Fibroblast of upper back skin (primary cell): ENCODE data around the gene GPX2.
"Not testable (repeated sequence)": the region's sequence is repeated elsewhere in the genome, so short reads cannot be mapped to it uniquely, and the experiment has no call there.

ENCODE experiments used
- DNase-seq: peaks from one replicate; pipeline ENCODE4 v3.0.0-alpha.2; 2013

GPX2 gene

DNA sequence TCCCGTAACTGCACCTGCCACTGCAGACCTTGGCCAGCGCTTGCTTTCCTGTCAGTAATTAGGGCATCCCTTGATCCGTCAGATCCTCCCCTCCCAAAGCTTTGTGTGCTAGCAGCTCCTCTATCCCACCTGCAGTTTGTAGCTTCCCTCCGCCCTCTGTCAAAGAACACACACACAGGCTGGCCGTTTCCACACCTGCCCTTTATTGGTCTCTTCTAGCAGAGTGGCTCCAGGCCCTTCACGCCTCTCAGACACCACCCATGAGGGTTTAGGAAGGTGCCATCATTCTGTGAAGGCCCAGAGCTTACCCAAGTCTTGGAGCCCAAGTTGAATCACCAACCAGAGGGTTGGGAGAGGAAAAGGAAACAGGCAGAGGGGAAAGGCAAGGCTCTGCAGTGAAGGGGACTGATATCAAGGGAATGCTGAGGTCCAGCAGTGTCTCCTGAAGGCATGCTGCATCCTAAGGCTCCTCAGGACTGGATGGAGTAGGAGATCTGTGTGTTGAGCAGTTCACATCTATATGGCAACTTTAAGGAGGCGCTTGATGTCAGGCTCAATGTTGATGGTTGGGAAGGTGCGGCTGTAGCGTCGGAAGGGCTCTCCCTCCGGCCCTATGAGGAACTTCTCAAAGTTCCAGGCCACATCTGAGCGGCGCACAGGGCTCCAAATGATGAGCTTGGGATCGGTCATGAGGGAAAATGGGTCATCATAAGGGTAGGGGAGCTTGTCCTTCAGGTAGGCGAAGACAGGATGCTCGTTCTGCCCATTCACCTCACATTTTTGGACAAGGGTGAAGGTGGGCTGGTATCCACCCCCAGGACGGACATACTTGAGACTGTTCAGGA lies 3.4 kb downstream of the GPX2 start:
- DNase-seq, result no peak

DNA sequence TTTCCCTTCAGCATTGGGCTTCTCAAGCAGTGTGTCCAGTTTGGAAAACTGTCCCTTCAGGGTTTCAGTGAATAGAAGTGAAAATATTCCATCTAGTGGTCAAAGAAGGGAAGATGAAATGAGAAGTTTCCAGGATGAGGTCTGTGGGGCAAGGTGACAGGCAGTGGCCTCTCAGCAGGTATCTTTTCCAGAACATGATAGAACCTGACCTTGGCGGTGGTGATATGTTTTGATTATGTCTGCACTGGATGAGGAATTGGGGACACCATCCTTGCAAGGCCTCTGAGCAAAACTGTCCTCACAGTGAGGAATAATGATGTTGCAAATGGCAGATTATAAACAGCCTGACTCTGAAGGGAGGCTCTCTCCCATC lies 4.7 kb downstream of the GPX2 start:
- no peak for DNase-seq

DNA sequence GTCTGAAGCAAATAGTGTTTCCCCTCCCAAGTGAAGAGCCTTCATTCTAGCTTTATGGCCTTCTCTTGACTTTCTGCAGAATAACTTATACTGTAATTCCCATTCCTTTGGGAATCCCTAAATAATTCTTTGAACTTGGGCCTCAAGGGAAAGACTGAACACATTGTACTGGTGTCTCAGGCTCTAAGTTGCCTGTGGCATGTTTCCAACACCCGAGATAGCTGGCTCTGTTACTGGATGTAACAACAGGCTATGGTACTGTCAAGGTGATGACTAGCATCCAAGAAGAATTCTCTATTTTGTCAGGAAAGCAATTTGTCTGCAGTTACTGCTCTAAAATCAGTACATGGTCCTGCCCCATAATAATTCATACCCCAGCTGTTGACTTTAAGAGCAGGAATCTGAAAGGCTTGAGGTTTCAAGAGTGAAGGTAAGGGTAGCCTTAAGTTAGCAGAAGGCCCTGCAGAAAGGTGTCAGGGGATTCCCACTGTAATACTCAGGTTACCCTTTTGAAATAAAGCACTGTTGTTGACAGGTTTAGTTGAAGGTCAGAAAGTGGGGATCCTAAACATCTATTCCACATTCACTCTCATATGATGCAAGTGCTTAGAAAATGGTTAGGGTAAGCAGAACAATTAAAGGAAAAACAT lies 5.2 kb downstream of the GPX2 start:
- DNase-seq, result peak; percentile 10

DNA sequence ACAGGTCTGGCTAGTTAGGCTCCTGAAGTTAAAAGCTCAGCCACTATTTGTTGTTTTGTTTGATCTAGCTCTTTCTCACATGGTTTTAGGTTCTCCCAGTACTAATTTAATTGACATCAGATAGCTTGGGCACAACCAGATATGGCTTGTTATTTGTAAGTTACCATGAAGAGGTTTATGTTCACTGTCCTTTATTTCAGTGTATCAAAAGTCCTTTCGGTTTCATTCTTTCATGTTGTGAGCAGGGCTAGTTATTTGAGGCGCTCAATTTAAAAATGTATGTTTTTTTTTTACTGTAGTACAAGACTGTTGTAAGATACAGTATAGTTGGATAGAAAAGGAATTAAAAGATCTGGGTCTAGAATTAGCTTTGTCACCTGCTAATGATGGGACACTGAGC lies 7.0 kb downstream of the GPX2 start:
- DNase-seq, result no peak

DNA sequence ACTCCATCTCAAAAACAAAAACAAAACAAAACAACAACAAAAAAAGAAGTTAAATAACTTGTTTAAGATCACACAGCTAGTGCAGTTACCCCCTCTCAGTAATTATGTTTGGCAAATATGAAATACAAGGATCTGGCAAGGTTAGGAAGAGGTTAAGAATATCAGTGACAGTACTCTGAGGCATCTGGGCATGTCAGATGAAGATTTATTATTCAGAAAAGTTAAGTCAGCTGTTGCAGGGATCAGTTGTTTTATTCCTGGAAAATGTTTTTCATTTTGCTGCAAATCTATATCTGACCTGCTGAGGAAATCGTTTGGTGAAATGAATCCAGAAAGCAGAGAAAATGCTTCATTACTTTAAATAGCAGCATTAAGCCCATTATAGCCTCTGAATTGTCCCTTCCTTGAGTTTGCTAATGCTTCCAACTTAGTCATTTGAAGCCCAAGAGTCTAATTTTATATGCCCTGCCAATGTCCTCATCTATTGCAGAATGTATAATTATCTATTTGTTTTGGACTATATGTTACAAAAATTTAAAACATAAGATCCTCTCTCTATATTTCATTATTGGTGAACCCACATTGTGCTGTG lies 8.1 kb downstream of the GPX2 start:
- no peak for DNase-seq

DNA sequence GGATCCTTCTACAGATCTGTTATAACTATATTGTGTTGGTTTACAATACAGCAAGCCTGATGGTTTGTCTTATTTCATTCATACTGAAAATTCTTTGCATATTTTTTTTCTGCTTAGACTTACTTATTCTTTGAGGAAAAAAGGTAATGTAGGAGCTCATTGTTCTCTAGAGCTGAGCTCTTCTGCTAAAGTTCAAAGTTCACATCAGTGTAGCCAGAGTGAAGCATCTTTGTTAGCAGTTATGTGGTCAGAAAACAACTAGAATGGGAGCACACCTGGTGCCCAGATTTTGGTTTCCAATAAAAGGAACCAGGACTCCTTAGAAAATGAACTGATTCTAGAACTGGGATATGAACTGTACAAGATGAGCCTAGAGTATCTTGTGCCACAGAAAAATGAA lies 10.3 kb downstream of the GPX2 start:
- DNase-seq, result no peak

DNA sequence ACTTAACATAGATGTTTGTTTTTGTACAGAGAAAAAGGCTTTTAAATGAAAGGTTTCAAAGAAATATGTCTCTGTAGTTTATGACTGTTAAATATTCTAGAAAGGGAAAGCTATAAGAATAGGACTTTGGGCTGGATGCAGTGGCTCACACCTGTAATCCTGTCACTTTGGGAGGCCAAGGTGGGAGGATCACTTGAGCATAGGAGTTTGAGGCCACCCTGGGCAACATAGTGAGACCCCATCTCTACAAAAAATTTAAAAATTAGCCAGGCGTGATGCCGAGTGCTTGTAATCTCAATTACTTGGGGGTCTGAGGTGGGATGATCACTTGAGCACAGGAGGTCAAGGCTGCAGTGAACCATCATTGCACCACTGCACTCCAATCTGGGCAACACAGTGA lies 11.4 kb downstream of the GPX2 start:
- DNase-seq, result no peak

DNA sequence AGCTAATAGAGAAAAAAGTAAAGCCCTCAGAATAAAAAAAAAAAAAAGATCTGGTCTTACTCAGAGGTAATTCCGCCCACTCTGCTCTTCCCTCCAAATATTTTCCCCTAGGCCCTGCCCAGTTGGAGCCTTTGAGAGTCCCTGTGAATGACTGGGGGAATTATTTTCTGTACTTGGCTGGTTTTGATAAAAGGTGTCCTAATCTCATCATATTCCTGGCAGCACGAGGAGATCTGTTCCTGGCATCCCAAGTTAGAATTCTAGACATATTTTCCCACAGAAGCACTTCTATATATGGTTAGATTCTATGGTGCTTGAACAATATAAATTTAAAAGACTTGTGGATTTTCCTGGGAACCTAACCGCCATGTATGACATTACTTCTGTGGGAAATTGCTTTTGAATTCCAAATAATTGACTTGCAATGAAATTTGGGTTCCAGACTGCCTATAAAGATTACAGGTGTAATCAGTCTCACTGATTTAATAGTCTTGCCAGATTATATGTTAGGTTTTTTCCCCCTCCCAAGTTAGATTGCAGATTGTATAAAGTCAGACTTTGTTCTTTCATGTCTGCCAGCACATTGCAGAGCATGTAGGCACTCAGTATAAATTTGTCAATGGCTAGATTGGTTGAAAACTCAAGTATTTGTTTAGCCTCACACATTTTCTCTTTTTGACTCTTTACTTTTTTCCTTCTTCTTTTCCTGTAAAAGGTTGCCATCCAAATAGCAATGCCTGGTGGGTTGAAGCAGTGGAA lies 12.3 kb downstream of the GPX2 start:
- DNase-seq, result peak; percentile 66

DNA sequence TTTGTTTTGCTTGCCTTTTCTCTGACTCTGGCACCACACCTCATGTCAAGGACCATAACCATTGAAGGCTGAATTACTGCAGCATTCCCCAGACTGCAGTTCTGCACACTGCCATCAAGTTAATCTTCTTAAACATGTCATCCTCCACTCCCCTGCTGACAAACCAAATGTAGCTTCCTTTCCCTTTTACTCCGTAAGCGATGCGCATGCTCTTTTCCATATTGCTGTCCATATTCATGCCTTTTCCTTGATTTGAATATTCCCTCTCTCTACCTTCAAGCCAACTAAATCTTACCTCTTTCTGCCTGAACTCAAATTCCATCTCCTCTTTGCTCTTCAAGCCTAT lies 13.6 kb downstream of the GPX2 start:
- DNase-seq, result no peak

DNA sequence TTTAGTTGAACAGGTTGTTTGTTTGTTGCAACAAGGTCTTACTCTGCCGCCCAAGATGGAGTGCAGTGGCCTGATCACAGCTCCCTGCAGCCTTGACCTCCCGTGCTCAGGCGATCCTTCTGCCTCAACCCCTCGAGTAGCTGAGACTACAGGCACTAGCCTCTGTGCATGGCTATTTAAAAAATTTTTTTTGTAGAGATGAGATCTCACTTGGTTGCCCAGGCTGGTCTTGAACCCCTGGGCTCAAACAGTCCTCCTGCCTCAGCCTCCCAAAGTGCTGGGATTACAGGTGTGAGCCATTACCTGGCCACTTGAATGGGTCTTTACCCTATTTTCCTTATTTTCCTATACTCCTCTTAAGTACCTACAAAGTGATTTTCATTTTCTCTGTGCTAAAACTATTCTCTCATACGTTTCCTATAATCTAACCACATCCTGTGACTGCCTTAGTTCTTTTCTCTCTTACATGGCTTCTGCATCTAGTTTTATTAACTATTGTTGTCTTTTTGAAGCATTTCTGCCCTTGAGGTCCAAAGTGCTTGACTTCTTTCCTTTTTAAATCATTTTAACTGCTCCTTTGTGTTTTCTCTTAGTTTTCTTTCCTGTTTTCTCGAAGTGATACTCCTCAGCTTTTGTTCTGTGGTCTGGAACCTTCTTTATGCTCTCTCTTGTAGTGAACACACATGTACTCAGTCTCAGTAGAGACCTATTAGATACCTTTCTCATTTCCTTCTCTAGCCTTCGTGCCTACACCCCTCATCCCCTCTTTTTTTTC lies 14.1 kb downstream of the GPX2 start:
- no peak for DNase-seq

DNA sequence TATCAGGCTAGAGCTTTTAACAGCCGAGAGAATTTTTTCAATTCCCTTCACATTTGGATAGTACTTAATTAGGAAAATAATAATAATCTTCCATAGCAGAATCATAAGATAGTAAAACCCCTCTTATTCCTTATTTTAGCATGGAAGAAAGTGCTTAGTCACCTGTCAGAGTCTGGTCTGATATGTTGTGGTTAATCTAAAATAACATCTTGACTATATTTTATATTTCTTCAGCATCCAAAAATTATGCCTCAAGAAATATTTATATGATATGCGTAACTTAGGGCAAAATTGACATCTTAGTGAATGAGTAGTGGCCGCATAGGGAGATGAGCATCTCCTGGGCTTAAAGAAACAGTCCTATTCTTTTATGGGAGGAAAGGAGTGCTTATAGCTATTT lies 15.5 kb downstream of the GPX2 start:
- DNase-seq, result no peak

DNA sequence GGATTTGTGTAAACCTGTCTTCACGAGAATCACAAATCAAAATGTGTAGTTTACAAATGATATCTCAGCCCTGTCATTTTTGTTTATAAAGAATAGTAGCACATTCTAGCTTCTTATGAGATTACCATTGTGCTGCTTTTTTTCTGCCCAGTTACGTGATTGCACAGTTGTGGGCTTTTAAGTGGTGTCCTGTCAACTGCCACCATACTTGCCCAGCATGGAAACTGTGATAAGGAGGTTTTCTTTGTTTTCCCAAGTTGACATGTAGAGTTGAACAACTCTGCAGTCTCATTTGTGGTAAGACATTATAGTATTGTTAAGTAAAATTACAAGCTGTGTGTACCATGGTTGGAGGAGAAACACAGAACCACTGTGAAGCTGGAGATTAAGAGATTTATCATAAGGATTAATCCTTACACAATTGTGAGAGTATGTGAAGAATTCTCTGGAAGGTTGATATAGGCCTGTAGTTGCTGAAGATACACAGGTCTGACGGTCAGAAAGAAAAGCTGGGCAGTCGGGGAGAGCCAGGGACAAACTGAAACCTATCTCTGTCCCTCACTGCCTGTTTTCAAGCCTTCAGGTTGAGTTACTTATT lies 16.0 kb downstream of the GPX2 start:
- DNase-seq, result no peak

DNA sequence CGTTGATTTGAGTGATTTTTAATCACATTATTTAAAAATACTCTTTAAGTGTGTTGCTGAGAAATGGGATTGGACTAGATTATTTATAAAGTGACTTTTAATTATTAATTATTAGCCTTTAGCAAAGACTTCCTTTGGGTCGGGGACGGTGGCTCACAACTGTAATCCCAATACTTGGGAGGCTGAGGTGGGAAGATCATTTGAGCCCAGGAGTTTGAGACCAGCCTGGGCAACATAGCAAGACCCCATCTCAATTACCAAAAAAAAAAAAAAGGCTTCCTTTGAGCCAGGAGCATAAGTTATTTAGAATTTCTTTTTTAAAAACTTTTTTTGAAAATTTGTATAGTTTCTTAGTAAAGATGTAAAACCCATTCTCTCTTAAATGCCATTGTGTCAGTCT lies 19.5 kb downstream of the GPX2 start:
- no peak for DNase-seq

DNA sequence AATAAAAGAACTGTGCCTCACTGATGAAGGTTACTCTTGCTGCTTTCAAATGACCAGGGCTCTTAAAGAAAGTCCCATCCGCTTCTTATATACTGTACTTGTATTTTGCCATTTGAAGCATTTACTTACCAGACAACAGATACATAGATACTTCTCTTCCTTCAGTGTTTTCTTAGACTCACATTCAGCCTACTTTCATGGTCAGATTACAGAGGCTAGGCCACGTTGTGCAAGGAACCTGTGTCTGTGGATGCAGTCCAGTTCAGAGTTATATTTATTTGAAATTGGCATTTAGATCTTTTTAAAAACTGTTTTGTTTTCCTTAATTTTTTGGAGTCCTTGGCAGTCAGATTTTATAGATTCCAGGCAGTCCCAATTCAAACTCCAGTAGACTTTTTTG lies 22.1 kb downstream of the GPX2 start:
- no peak for DNase-seq

DNA sequence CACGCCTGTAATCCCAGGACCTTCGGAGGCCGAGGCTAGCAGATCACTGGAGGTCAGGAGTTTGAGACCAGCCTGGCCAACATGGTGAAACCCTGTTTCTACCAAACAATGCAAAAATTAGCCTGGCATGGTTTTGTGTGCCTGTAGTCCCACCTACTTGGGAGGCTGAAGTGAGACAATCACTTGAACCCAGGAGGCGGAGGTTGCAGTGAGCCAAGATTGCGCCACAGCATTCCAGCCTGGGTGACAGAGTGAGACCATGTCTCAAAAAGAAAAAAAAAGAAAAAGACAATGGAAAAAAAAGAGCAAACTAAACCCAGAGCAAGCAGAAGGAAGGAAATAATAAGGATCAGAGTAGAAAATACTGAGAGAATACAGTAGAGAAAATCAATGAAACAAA lies 22.9 kb downstream of the GPX2 start:
- DNase-seq, result no peak

DNA sequence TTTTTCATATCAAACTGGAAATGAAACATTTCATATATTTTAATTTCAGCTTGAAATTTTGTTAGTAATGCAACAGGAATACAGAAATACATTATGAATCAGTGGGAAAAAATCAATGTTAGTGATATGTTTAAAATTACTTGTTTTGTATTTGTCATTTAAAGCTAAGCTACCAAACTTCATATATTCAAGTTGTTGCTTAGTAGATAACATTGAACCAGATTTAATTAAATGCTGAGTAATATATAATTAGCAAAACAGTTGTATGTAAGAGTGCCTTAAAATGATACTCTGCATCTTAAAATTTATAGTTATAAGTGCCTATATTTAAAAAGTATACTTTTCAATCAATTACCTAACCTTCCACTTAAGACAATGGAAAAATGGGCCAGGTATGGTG lies 23.3 kb downstream of the GPX2 start:
- no peak for DNase-seq

DNA sequence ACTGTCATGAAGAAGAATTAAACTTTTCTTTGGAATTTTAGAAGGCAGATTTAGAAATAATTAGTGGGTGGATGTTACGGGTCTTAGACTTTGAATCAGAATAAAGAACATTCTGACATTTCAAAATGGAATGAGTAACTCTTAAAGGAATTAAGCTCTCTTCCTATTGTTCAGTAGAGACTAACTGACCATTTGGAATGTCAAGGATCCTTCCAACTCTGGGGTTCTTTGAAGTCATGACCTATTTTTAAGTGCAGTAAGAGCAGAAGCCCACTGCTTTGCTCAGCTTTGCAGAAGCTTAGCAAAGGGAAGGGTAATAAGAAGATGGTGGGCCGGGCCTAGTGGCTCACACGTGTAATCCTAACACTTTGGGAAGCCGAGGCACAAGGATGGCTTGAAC lies 24.3 kb downstream of the GPX2 start:
- no peak for DNase-seq

DNA sequence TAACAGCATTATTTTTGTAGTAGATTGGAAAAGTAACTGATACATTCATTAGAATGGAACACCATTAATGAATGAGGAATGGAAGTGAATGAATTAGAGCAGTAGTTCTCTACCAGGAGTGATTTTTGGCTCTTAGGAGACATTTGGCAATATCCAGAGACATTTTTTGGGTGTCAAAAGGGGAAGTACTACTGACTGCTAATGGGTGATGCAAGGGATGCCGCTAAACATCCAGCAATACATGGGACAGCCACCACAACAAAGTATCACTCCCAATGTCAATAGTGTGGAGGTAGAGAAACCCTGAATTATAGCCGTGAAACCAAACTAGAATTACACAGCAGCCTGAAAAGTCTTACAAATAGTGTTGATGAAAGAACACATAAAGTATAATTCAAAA lies 26.7 kb downstream of the GPX2 start:
- no peak for DNase-seq

DNA sequence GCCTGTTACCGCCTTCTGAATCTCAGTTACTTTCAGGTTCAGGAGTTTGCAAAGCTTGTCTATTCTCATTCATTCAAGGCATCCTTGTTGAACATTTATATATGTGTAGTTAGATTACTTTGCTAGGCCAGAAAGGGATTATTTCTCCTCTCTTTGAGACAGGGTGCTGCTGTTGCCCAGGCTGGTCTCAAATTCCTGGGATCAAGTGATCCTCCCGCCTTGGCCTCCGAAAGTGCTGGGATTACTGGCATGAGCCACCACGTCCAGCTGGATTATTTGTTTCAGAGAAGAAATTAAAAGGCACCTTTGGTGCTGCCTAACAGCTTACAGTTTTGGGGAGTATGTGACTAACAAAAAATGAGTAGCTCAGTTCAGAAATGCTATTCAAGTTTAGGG lies 27.5 kb downstream of the GPX2 start:
- no peak for DNase-seq

DNA sequence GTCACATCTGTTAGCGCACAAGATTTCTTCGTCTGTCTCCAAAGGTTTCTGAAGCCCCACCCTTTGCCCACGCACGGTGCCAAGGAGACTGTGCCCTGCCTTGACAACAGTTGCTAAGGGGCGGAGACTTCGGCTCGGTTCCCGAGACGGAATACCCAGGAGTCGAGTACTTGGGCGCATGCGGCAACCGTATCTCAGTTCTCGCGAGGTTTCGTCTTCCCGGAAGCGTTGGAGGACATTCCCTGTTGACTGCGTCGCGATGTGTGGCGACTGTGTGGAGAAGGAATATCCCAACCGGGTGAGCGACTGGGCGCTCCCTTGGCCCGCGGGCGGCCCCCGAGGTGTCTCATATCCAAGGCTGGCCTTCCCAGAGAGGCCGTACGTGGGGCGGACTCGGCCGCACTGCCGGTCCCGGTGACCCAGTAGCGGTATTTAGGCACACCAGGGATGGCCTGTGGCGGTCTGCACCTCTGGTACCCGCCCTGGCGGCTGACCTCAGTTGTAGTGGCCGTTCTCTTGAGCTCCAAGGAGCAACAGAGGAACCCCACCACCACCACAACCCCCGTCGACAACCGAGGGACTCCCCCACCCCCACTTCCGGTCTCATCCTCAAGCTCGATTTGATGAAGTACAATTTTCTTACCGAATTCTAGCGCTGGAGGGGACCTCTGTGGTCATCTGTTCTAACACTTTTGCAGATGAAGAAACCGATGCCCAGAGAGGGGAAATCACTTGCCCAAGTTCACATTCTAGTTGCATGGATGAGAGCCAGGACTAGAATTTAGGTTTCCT lies 28.1 kb downstream of the GPX2 start, which contains the start of gene CHURC1:
Gene CHURC1, plus strand, starts transcription at position 219 of the 792 bp plus-strand sequence. Its CDS starts 41 bp downstream, at position 260.
- peak; percentile 97 for DNase-seq

DNA sequence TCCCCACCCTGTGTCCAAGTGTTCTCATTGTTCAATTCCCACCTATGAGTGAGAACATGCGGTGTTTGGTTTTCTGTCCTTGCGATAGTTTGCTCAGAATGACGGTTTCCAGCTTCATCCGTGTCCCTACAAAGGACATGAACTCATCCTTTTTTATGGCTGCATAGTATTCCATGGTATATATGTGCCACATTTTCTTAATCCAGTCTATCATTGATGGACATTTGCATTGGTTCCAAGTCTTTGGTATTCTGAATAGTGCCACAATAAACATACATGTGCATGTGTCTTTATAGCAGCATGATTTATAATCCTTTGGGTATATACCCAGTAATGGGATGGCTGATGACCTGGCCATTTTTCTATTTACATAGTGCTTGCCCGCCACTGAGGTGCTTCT lies 29.1 kb downstream of the GPX2 start:
- DNase-seq, result not testable (repeated sequence)

DNA sequence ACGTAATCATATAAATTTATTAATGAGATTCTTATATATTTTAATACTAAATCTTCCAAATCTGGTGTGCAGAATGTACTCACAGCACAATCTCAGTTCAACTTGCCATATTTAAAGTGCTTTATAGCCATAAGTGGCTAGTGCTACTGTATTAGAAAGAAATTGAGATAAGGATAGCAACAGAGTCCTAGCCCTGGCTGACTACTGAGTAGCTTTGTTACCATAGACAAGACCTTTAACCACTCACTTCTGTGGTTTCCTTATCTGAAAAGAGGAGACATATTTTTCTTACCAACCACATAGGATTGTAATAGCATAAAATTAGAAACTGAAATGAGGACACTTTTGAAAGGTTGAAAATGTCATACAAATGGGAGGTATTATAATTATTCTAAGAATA lies 30.3 kb downstream of the GPX2 start:
- DNase-seq, result no peak
